CD4-positive, alpha-beta T cell treated with Interferon alpha-2 for 1 hour (primary cell): ENCODE results near the gene PCDH9.

Source experiments
- DNase-seq, 2 donors: peaks; one replicate each; pipeline ENCODE4 v3.0.0-alpha.2; 2020 to 2022

The PCDH9 gene

GRCh38 chr13:66414066-66414800 is 815.9 kb downstream of the PCDH9 start:
- DNase-seq: no peak

DNA sequence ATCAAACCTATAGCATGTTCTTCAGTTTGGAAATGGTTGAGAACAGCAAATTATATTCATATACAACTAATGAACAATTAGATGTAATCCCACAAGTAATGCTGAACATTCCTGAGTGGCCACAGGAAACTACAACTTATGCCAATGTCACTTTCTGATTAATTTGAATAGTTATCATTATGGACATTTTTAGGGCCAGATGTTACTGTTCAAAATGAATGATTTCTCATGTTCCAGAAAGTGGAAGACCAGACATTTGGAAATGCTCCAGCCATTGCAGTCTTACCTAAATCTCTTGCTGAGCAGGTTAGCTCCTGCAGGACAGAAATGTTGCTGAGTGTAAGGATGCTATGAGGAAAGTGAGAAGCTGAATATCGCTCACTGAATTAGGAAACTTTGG is 819.8 kb downstream of the PCDH9 start:
- DNase-seq: no peak

GRCh38 chr13:66409542-66409941 is 820.6 kb downstream of the PCDH9 start:
- DNase-seq: no peak

DNA sequence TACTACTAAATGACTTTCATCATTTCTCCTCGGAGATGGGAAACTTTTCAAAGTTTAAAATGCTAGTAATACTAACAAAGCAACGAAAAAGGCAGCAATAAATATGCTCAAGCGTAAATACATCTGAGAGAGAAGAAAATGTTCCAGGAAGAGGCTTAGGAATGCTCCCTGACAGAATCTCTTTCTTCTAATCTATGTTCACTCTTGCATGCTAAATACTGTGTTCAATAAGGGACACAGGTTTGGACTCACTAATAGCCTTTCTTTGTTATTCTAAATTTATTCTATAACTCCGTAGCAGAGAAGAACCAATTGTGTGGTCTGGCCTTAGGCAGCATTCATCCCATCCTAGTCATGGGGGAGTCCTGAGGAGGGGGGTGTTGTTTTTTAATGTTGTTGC is 823.0 kb downstream of the PCDH9 start:
- no peak for DNase-seq

- DNase-seq: no peak
Measured at GRCh38 chr13:66405908-66406802, 824.0 kb downstream of the PCDH9 start.

DNA sequence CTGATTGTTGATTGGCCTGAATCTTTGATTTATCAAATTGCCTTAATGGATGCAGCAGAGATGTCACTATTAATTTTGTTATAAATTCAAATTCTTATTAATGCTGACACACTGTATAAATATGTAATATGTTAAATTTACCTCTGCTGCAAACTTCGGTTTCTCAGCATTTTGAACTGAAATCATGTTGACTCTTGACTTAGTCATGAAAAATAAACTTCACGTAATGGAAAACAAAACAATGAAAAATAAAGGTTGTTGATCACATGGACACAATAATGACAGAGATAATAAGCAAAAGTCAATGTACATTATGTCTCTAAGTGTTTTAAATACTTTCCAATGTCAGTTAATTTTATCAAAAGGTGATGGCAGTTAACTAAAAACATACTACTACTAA is 827.6 kb downstream of the PCDH9 start:
- DNase-seq: no peak

- DNase-seq: no peak
Measured at GRCh38 chr13:66402066-66402465, 828.1 kb downstream of the PCDH9 start.

- DNase-seq: no peak
Measured at GRCh38 chr13:66400292-66400691, 829.8 kb downstream of the PCDH9 start.

GRCh38 chr13:66399873-66400272 is 830.3 kb downstream of the PCDH9 start:
- no peak for DNase-seq

DNA sequence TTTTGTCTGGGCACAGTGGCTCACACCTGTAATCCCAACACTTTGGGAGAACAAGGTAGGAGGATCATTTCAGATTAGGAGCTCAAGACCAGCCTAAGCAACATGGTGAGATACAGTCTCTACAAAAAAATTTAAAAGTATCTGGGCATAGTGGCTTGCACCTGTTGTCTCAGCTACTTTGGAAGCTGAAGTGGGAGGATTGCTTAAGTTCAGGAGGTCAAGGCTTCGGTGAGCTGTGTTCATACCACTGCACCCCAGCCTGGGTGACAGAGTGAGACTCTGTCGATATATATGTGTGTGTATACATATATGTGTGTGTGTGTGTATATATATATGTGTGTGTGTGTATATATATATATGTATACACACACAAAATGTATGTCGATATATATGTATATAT is 833.0 kb downstream of the PCDH9 start:
- DNase-seq: no peak

DNA sequence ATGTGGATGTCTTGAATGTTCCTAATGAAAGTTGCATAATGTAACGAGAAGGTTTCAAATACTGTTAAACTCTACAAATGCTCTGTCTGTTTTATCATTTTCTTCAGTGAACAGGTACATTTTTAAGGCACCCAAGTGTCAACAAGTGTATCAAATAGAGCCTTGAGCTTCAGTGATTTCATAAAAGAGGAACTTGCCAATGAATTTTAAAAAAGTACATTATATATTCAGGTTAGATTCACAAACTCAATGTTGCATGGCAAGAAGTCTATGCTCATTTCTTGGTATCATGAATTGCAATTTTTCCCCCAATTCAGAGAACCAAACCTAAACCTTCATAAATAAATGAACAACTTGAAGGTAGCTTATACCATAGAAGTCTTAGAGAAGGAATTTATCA is 838.8 kb downstream of the PCDH9 start:
- DNase-seq: no peak

GRCh38 chr13:66378894-66379293 is 851.2 kb downstream of the PCDH9 start:
- no peak for DNase-seq

DNA sequence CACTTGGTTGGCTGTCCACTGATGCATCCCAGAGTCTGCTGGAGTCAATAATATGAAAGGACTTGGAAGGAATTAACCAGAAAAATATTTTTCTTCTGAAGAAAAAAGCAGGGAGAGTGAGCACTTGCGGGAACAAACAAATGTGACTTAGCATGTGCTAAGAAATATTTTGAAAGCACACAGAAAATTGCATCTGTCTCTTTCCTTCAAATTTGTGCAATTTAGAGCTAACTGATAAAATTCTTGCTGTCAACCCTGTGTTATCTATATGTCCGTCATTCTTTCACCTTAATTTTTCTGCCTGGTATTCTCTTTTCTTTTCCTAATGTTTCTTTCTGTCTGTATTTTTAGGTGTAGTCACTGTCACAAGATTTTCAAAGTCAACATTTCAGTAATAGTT is 852.6 kb downstream of the PCDH9 start:
- no peak for DNase-seq

DNA sequence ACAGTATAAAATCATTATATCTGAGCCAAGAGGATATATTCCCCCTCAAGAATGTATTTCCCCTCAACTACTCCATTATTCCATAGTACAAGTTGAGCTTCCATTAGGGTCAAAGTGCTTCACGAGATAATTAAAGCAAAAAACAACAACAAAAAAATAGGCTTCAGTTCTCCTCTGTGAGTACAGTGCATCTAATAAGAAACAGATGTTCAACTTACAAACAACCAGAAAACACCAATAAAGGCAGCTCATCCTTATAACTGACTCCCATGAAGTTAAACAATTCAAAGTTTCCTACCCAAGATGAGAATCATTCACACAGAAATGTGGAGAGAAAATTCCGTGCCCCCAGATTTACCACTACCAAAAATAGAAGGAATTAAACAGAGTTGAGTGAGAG is 854.4 kb downstream of the PCDH9 start:
- no peak for DNase-seq

GRCh38 chr13:66369666-66370065 is 860.5 kb downstream of the PCDH9 start:
- DNase-seq: no peak

DNA sequence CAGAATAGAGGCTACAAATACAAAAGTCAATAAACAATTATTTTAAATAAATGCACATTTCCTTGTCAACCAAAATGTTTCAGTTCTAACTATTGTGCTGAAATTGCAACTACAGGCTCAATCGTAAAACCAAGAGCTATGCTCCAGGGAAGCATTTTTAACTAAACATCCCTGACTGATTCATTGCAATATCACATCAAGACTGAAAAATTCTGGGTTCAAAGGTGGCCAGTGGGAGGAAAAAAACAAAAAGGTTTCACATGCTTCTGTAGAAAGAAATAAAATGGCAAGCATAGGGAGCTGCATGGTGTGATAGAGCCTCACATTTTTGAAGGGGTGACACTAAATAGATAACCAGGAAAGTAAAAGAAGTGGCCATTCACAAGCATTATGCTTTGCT is 862.8 kb downstream of the PCDH9 start:
- DNase-seq: no peak

DNA sequence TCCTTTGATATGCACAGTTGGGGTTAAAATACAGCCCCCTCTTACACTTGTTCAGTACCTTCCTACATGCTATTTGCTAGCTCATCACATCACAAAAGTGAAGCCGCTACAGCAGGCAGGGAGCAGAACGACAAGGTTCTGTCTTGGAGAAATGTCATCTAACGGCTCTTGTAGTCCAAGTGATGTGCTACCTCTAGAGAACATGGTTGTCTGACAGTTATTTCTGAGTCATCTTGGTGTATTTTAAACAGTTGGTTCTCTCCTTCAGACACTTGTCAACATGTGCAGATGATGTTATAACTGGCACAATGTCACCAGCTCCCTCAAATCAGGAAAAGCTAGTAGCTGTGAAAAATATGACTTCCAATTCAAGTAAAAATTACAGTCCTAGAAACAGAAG is 865.0 kb downstream of the PCDH9 start:
- DNase-seq: no peak

DNA sequence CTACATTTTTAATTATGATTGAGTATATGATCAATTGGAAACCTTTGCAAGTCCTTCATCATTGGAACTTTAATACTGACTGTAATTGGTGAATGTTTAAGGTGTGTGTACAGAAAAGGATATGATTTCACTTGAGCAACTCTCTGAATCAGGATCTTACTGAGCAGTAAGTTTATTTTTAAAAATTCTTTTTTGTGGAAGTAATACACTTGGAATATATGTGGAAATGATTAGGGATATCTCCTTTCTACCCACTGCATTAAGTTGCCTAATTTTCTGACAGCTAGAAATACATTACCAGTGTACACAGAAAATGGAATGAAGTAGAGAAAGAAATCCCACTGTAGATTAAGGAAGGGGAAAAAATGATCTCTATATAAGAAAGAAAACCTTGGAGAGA is 865.8 kb downstream of the PCDH9 start:
- DNase-seq: no peak

DNA sequence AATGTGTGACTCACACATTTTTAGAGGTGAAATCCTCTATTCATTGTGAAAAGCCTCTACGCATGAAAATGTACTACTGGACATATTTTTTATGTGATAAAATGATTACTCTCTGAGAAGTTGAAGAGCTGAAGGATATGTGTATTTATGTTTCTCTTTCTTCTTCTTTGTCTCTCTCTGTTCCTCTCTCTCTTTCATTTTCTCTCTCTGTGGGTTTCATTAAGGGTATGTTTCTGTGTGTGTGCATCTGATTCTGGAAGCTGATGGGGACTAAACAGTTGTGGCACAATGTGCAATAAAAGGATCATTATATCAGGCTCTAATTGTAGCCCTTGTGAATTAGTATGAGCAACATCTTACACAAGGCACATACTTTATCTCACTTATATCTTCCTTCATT is 867.7 kb downstream of the PCDH9 start:
- DNase-seq: no peak

GRCh38 chr13:66359910-66360552 is 870.1 kb downstream of the PCDH9 start:
- DNase-seq: no peak

- DNase-seq: no peak
Measured at GRCh38 chr13:66359393-66359792, 870.7 kb downstream of the PCDH9 start.

- no peak for DNase-seq
Measured at GRCh38 chr13:66358564-66358963, 871.6 kb downstream of the PCDH9 start.

- DNase-seq: no peak
Measured at GRCh38 chr13:66357463-66357862, 872.7 kb downstream of the PCDH9 start.
